Measurements from ENCODE around the gene AAK1. TPM values are rescaled to one million over a fixed set of nuclear protein-coding genes. Genes with fewer than 3 reads are reported as not detected.

The AAK1 gene
- polyA plus RNA-seq, 1 donor (not counting 4 experiments of a cell fraction or from before 2014, with no cell fraction given), result 12.3 TPM

DNA sequence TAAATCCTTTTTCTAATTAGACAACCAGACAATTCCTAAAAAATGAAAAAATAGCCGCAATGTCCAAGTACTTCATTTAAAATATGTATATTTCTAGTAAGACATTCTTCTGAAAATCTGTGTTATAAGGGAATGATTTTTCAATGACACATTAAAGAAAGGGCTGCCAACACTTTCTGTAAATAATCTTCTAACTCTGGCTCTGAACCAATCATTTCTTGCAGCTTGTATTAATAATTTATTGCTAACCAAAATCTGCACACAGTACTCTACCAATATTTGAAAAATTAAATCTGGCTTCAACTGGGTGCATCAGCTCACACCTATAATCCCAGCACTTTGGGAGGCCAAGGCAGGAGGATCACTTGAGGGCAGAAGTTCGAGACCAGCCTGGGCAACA is 214.6 kb downstream of the AAK1 start:
- H2AFZ ChIP-seq (ENCODE audit: control insufficient read depth, low read length), result no peak overlapping the region
- dilution Hi-C loops (cut with MboI; ENCODE audit: extremely low pct_ligation_motif_present, low sequenced_read_pairs), result no loop called here
- H3K27me3 ChIP-seq (ENCODE audit: control insufficient read depth, extremely low read depth, insufficient read depth, low read length), result no peaks in the 10 kb centered on the region
- no peak for DNase-seq (ENCODE audit: low read depth, low spot score)
- H3K9me3 ChIP-seq (ENCODE audit: control insufficient read depth, low read depth, low read length), result no peaks in the 10 kb centered on the region
- H3K9ac ChIP-seq (ENCODE audit: control insufficient read depth, extremely low read depth, insufficient read depth, low read length), result no peak overlapping the region
- TF ChIP-seq, protein P1, sequence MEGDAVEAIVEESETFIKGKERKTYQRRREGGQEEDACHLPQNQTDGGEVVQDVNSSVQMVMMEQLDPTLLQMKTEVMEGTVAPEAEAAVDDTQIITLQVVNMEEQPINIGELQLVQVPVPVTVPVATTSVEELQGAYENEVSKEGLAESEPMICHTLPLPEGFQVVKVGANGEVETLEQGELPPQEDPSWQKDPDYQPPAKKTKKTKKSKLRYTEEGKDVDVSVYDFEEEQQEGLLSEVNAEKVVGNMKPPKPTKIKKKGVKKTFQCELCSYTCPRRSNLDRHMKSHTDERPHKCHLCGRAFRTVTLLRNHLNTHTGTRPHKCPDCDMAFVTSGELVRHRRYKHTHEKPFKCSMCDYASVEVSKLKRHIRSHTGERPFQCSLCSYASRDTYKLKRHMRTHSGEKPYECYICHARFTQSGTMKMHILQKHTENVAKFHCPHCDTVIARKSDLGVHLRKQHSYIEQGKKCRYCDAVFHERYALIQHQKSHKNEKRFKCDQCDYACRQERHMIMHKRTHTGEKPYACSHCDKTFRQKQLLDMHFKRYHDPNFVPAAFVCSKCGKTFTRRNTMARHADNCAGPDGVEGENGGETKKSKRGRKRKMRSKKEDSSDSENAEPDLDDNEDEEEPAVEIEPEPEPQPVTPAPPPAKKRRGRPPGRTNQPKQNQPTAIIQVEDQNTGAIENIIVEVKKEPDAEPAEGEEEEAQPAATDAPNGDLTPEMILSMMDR (optimal IDR thresholded peaks at IDR 0.05 in 1 of 3, IDR thresholded peaks at IDR 0.05 in 1 of 3, conservative IDR thresholded peaks at IDR 0.05 in 1 of 3; ENCODE audit: extremely low read depth in 1 of 3, insufficient read depth in 2 of 3, low read length in 3 of 3), result no peak
- TF ChIP-seq EZH2 (IDR thresholded peaks at IDR 0.05; ENCODE audit: low read length), result no peak
- H3K4me1 ChIP-seq (ENCODE audit: control insufficient read depth, extremely low read depth, insufficient read depth, low read length), result no peaks in the 10 kb centered on the region
- H3K9me1 ChIP-seq (ENCODE audit: control insufficient read depth, extremely low read depth, insufficient read depth, low read length), result no peaks in the 10 kb centered on the region
- peaks cover 2% of the 10 kb centered on the region for H3K79me2 ChIP-seq (ENCODE audit: control insufficient read depth, insufficient read depth, low read length)
- H3K36me3 ChIP-seq (ENCODE audit: control insufficient read depth in 2 of 2, extremely low read depth in 1 of 2, insufficient read depth in 2 of 2, low read length in 2 of 2), result peaks cover 0 to 7% of the 10 kb centered on the region in 2 experiments
- H3K4me3 ChIP-seq (ENCODE audit: control insufficient read depth in 2 of 3, extremely low read depth in 1 of 3, insufficient read depth in 2 of 3, low read depth in 1 of 3, low read length in 3 of 3), result no peak overlapping the region
- H4K20me1 ChIP-seq (ENCODE audit: control insufficient read depth, extremely low read depth, insufficient read depth, low read length), result no peaks in the 10 kb centered on the region
- no peak overlapping the region for H3K27ac ChIP-seq (ENCODE audit: control insufficient read depth, insufficient read depth, low read length)
- FAIRE-seq, result no peak
- H3K4me2 ChIP-seq (ENCODE audit: control insufficient read depth, extremely low read depth, insufficient read depth, low read depth, low read length), result no peak overlapping the region

DNA sequence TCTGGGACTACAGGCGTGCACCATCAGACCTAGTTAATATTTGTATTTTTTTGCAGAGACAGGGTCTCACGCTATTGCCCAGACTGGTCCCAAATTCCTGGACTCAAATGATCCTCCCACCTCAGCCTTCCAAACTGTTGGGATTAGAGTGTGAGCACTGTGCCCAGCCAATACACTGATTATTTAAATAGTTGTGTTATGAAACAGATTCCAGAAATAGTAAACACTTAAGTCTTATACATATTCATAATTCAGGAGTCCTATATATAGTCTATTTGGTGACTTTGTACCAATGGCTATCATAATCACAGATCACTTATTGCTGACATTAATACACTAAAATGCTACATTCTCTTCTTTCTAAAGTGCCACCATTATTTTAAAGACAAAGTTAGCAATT is 219.1 kb downstream of the AAK1 start:
- TF ChIP-seq EZH2 (IDR thresholded peaks at IDR 0.05; ENCODE audit: low read length), result no peak
- TF ChIP-seq, protein P1 (optimal IDR thresholded peaks at IDR 0.05 in 1 of 3, IDR thresholded peaks at IDR 0.05 in 1 of 3, conservative IDR thresholded peaks at IDR 0.05 in 1 of 3; ENCODE audit: extremely low read depth in 1 of 3, insufficient read depth in 2 of 3, low read length in 3 of 3), result no peak
- Histone ChIP-seq H3K4me3 (ENCODE audit: control insufficient read depth in 2 of 3, extremely low read depth in 1 of 3, insufficient read depth in 2 of 3, low read depth in 1 of 3, low read length in 3 of 3) (no peak overlapping the region), H3K9me3 (ENCODE audit: control insufficient read depth, low read depth, low read length) (no peaks in the 10 kb centered on the region), H3K4me2 (ENCODE audit: control insufficient read depth, extremely low read depth, insufficient read depth, low read depth, low read length) (no peak overlapping the region), H3K27me3 (ENCODE audit: control insufficient read depth, extremely low read depth, insufficient read depth, low read length) (no peaks in the 10 kb centered on the region), H3K4me1 (ENCODE audit: control insufficient read depth, extremely low read depth, insufficient read depth, low read length) (no peaks in the 10 kb centered on the region), H3K79me2 (ENCODE audit: control insufficient read depth, insufficient read depth, low read length) (no peaks in the 10 kb centered on the region), H3K36me3 (ENCODE audit: control insufficient read depth in 2 of 2, extremely low read depth in 1 of 2, insufficient read depth in 2 of 2, low read length in 2 of 2) (peaks cover 0 to 4% of the 10 kb centered on the region in 2 experiments), H3K9me1 (ENCODE audit: control insufficient read depth, extremely low read depth, insufficient read depth, low read length) (no peaks in the 10 kb centered on the region), H4K20me1 (ENCODE audit: control insufficient read depth, extremely low read depth, insufficient read depth, low read length) (no peaks in the 10 kb centered on the region), H3K9ac (ENCODE audit: control insufficient read depth, extremely low read depth, insufficient read depth, low read length) (no peak overlapping the region), H2AFZ (ENCODE audit: control insufficient read depth, low read length) (no peak overlapping the region), H3K27ac (ENCODE audit: control insufficient read depth, insufficient read depth, low read length) (no peak overlapping the region)
- DNase-seq (ENCODE audit: low read depth, low spot score) (no peak), FAIRE-seq (no peak)
- dilution Hi-C loops (cut with MboI; ENCODE audit: extremely low pct_ligation_motif_present, low sequenced_read_pairs), result no loop called here

Measured in keratinocyte (primary cell).